H1 (cell line): ENCODE results near the gene MRM2. TPM values are rescaled to one million over a fixed set of nuclear protein-coding genes. Genes with fewer than 3 reads are reported as not detected.
A peak's percentile ranks its signal among the peaks of the same experiment; 100 is the strongest.

ENCODE experiments used
- CTCF ChIA-PET: fragments of 300-600 bp; sonication (Branson Sonifier 250); formaldehyde crosslinking; loops from one replicate; lab custom pipeline; 2021; ENCODE audit not compliant: partially characterized antibody; lab: Charles Lee
- POLR2A ChIA-PET: fragments of 300-600 bp; sonication (Branson Sonifier 250); formaldehyde crosslinking; loops from one replicate; lab custom pipeline; 2021; ENCODE audit warnings: inconsistent platforms; ENCODE audit not compliant: partially characterized antibody; lab: Charles Lee
- DNase-seq, 2 experiments: peaks; one replicate each; pipeline versions ENCODE4 v3.0.0 to v3.0.0-alpha.2; 2010 to 2022; ENCODE audit warnings: low spot score in 2 of 2, low read depth in 1 of 2, mixed read lengths in 1 of 2
- FAIRE-seq: peaks from 2 replicates; lab custom pipeline; 2011; peaks lifted over from hg19 to GRCh38; lab: Jason Lieb, UNC
- H2AFZ ChIP-seq: 2 replicates; pipeline ENCODE4 v1.8.1; 2012; ENCODE audit warnings: low read length, inconsistent platforms
- H2AK5ac ChIP-seq: 2 replicates; pipeline ENCODE4 v1.6.1; 2013; ENCODE audit warnings: low read depth, low read length
- H2BK120ac ChIP-seq: replicated peaks from 2 replicates; pipeline ENCODE3; 2013; ENCODE audit warnings: low read depth, low read length, inconsistent platforms
- H2BK12ac ChIP-seq: 2 replicates; pipeline ENCODE4 v1.6.1; 2013; ENCODE audit warnings: low read depth, low read length
- H2BK15ac ChIP-seq: 2 replicates; pipeline ENCODE4 v1.6.1; 2013; ENCODE audit warnings: low read length
- H2BK20ac ChIP-seq: 2 replicates; pipeline ENCODE4 v1.6.1; 2013; ENCODE audit warnings: low read length
- H2BK5ac ChIP-seq: 2 replicates; pipeline ENCODE4 v1.6.1; 2013; ENCODE audit warnings: low read depth, low read length
- H3K14ac ChIP-seq: 2 replicates; pipeline ENCODE4 v1.6.1; 2013; ENCODE audit warnings: inconsistent platforms; ENCODE audit not compliant: insufficient read length
- H3K18ac ChIP-seq: 2 replicates; pipeline ENCODE4 v1.6.1; 2013; ENCODE audit warnings: low read length; ENCODE audit errors: extremely low read depth
- H3K23ac ChIP-seq: 2 replicates; pipeline ENCODE4 v1.6.1; 2013; ENCODE audit warnings: inconsistent platforms; ENCODE audit not compliant: insufficient read length
- H3K23me2 ChIP-seq: 2 replicates; pipeline ENCODE4 v1.6.1; 2013; ENCODE audit warnings: low read depth, low read length
- H3K27ac ChIP-seq: 2 replicates; pipeline ENCODE4 v1.6.1; 2011; ENCODE audit warnings: low read depth, low read length, inconsistent platforms
- H3K27me3 ChIP-seq, 4 experiments: replicated peaks in 1 of 4; 1 replicate in 1 of 4; 2 replicates in 3 of 4; pipeline versions ENCODE4 v1.6.1 to v1.8.1; 2011 to 2013; ENCODE audit warnings: low read length in 3 of 4, mild to moderate bottlenecking in 3 of 4, inconsistent platforms in 2 of 4, mixed read lengths in 2 of 4, moderate library complexity in 1 of 4; ENCODE audit not compliant: control insufficient read depth in 3 of 4, insufficient read depth in 3 of 4; ENCODE audit errors: extremely low read depth in 1 of 4
- H3K36me3 ChIP-seq, 4 experiments: 2 replicates each; pipeline versions ENCODE4 v1.6.1 to v1.8.1; 2011 to 2013; ENCODE audit warnings: mild to moderate bottlenecking in 4 of 4, low read length in 3 of 4, moderate library complexity in 2 of 4, control low read depth in 1 of 4, inconsistent platforms in 1 of 4; ENCODE audit not compliant: insufficient read depth in 4 of 4, control insufficient read depth in 2 of 4
- H3K4ac ChIP-seq: replicated peaks from 2 replicates; pipeline ENCODE3; 2013; ENCODE audit warnings: low read length, low read depth, mixed read lengths, inconsistent platforms; ENCODE audit not compliant: insufficient read length
- H3K4me1 ChIP-seq, 4 experiments: replicated peaks in 1 of 4; 1 replicate in 1 of 4; 2 replicates in 3 of 4; pipeline versions ENCODE4 v1.6.1 to v1.8.1; 2011 to 2013; ENCODE audit warnings: low read length in 3 of 4, inconsistent platforms in 2 of 4, mixed read lengths in 1 of 4; ENCODE audit not compliant: insufficient read depth in 4 of 4, control insufficient read depth in 3 of 4
- H3K4me2 ChIP-seq, 2 experiments: 2 replicates each; pipeline versions ENCODE4 v1.6.1 to v1.8.1; 2011 to 2013; ENCODE audit warnings: low read depth in 2 of 2, low read length in 2 of 2, control low read depth in 1 of 2, inconsistent platforms in 1 of 2, mild to moderate bottlenecking in 1 of 2; ENCODE audit not compliant: insufficient read depth in 1 of 2
- H3K4me3 ChIP-seq, 4 experiments: fragments of 200-600, 300-600 bp in 1 of 4; sonication (generic), shearing (Covaris generic), sonication (Bioruptor Twin) in 1 of 4; 2 replicates each; pipeline versions ENCODE4 v1.5.1 to v1.8.1; 2011 to 2016; ENCODE audit warnings: low read length in 4 of 4, low read depth in 3 of 4, control low read depth in 2 of 4, inconsistent platforms in 2 of 4, mild to moderate bottlenecking in 2 of 4, mixed read lengths in 1 of 4, moderate library complexity in 1 of 4; ENCODE audit not compliant: insufficient read depth in 2 of 4; ENCODE audit errors: extremely low read depth in 1 of 4
- H3K56ac ChIP-seq: replicated peaks from 2 replicates; pipeline ENCODE3; 2013; ENCODE audit warnings: low read depth, mild to moderate bottlenecking, mixed read lengths, low read length, inconsistent platforms; ENCODE audit not compliant: insufficient read length
- H3K79me1 ChIP-seq: 2 replicates; pipeline ENCODE4 v1.6.1; 2013; ENCODE audit warnings: low read depth, low read length, control low read depth
- H3K79me2 ChIP-seq, 2 experiments: 2 replicates each; pipeline versions ENCODE4 v1.6.1 to v1.8.1; 2012 to 2013; ENCODE audit warnings: low read length in 2 of 2, mild to moderate bottlenecking in 2 of 2, inconsistent platforms in 1 of 2; ENCODE audit not compliant: insufficient read depth in 2 of 2, control insufficient read depth in 1 of 2
- H3K9ac ChIP-seq, 4 experiments: replicated peaks in 1 of 4; 1 replicate in 1 of 4; 2 replicates in 3 of 4; pipeline versions ENCODE4 v1.6.1 to v1.8.1; 2011 to 2013; ENCODE audit warnings: low read depth in 3 of 4, low read length in 3 of 4, control low read depth in 2 of 4, mild to moderate bottlenecking in 2 of 4, moderate library complexity in 2 of 4, inconsistent platforms in 1 of 4; ENCODE audit errors: extremely low read depth in 1 of 4
- H3K9me3 ChIP-seq, 2 experiments: 2 replicates each; pipeline versions ENCODE4 v1.6.1 to v1.8.1; 2012 to 2013; ENCODE audit warnings: mild to moderate bottlenecking in 2 of 2, moderate library complexity in 2 of 2, control low read depth in 1 of 2, inconsistent platforms in 1 of 2, low read depth in 1 of 2, low read length in 1 of 2, mixed read lengths in 1 of 2; ENCODE audit not compliant: insufficient read depth in 2 of 2
- H4K20me1 ChIP-seq, 2 experiments: replicated peaks in 1 of 2; 2 replicates each; pipeline versions ENCODE3 to v1.8.1; 2011 to 2013; ENCODE audit warnings: inconsistent platforms in 2 of 2, low read length in 2 of 2, mild to moderate bottlenecking in 1 of 2; ENCODE audit not compliant: insufficient read depth in 2 of 2, control insufficient read depth in 1 of 2
- H4K5ac ChIP-seq: 2 replicates; pipeline ENCODE4 v1.6.1; 2013; ENCODE audit warnings: low read length, low read depth, mixed read lengths, inconsistent platforms; ENCODE audit not compliant: insufficient read length
- H4K8ac ChIP-seq: 2 replicates; pipeline ENCODE4 v1.8.0; 2013; ENCODE audit warnings: mild to moderate bottlenecking, moderate library complexity, low read length, inconsistent platforms; ENCODE audit not compliant: insufficient read depth; ENCODE audit errors: extremely low read depth
- H4K91ac ChIP-seq: replicated peaks from 2 replicates; pipeline ENCODE3; 2013; ENCODE audit warnings: low read length, mixed read lengths, inconsistent platforms; ENCODE audit not compliant: insufficient read length
- CBX5 ChIP-seq: fragments of 300-800, 300-1000 bp; sonication (generic); IDR thresholded peaks from 2 replicates; pipeline ENCODE4 v1.7.1; 2016; ENCODE audit warnings: antibody characterized with exemption, low read length, low read depth
- HDAC2 ChIP-seq, 2 experiments: fragments of 300-600 bp in 1 of 2; sonication (generic) in 1 of 2; IDR thresholded peaks; 2 replicates each; pipeline ENCODE4 v1.6.1; 2011 to 2012; ENCODE audit warnings: low read depth in 2 of 2, low read length in 2 of 2, mild to moderate bottlenecking in 2 of 2, moderate library complexity in 2 of 2, borderline replicate concordance in 1 of 2, inconsistent platforms in 1 of 2
- POU5F1 ChIP-seq: IDR thresholded peaks from 2 replicates; pipeline ENCODE4 v1.6.1; 2011; ENCODE audit warnings: low read depth, mild to moderate bottlenecking, low read length, moderate library complexity
- WGBS, 2 experiments: shearing (Covaris generic) in 1 of 2; methylation state at CpG; one replicate each; pipeline versions ENCODE4 v1.1.6 to v1.1.7; 2013 to 2015; ENCODE audit warnings: low lambda C conversion rate in 2 of 2, mixed read lengths in 2 of 2, inconsistent platforms in 1 of 2, low coverage in 1 of 2, missing lambda C conversion rate in 1 of 2; ENCODE audit not compliant: insufficient replicate concordance in 2 of 2, insufficient coverage in 1 of 2, insufficient read length in 1 of 2; ENCODE audit errors: extremely low coverage in 1 of 2, missing lambda C conversion rate in 1 of 2; 5-methylcytosine and 5-hydroxymethylcytosine counted together
- polyA plus RNA-seq, 7 experiments: library from polyadenylated mRNA; depleted of rRNA in 3 of 7; stranded (reverse) in 5 of 7; unstranded in 2 of 7; fragments of >200 nt in 5 of 7; fragments of 200-250 nt in 2 of 7; gene quantifications; 1 replicate in 5 of 7; 2 replicates in 1 of 7; 4 replicates in 1 of 7; pipeline versions ENCODE4 v1.2.1 to v1.2.3, GENCODE V29; 2011 to 2013; ENCODE audit warnings: missing spikeins in 2 of 7, mixed read lengths in 2 of 7
- total RNA-seq: library from RNA; stranded (reverse); fragmentation: NEBNext Ultra II Directional; extraction: Animal tissue kit (Norgen Biotek cat#: 25700); gene quantifications from 2 replicates; pipeline ENCODE4 v1.2.1, GENCODE V29; 2021

MRM2 gene
- total and polyA plus RNA-seq, 2 of the 8 experiments (the other 6 are each of a cell fraction or from before 2014, with no cell fraction given), result 17.2 to 38.6 TPM

DNA sequence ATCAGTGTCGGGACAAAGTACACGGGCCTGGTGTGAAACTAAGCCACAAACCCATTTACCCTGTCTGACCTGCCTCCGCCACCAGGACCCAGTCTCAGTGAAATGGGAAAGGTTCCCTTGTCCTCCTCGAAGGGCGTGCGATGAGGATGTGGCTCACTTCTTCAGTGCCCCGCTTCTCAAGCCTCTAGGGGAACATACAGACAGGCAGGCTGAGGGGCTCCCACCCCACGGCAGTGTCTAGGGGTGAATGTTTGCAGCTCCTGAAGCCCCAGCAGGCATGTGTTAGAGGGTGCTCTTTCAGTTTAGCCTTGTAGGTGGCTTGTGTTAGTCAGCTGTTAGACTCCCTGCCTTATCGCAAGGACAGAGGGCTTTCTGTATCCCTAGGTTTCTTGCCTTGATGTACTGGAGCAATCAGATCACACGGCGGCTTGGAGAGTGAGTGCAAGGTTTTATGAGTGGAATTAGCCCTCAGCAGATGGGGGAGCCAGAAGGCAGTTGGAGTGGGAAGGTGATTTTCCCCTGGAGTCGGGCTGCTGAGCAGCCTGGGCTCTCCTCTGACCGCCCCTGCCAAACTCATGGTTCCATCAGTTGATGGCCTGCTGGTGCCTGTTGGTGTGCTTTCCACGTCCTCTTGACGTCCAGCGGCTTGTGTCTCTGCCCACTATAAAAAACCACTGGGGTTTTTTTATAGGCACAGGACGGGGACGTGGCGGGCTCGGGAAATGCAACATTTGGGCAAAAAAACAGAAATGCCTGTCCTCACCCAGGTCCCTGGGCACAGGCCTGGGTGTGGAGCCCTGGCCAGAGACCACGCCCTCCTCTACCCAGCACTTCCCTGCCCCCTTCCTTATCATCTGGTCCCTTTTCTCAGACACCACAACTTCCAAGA lies 780 bp upstream of the MRM2 start:
- Histone ChIP-seq H3K18ac (peak overlapping the region; percentile 71), H2BK20ac (no peak overlapping the region), H2BK15ac (0 out of 2 replicates have a peak overlapping the region, but pooled peaks have one; percentile 25), H3K27ac (peak overlapping the region; percentile 76), H4K5ac (peak overlapping the region; percentile 39), H3K4me3 (peak overlapping the region; percentile 84 to 100 (median 87)), H3K4me2 (peak overlapping the region; percentile 92 to 94), H3K36me3 (peaks cover 3 to 16% (median 15%) of the 10 kb centered on the region in 4 experiments), H3K23ac (no peak overlapping the region), H4K91ac (no peak overlapping the region), H3K9ac (peak overlapping the region; percentile 80 to 86 (median 82)), H3K27me3 (no peaks in the 10 kb centered on the region; a peak in 1 of 7 replicates), H3K4me1 (peaks cover 0 to 16% (median 5%) of the 10 kb centered on the region in 4 experiments; a peak in 6 of 7 replicates), H2BK12ac (no peak overlapping the region), H4K20me1 (peaks cover 0 to 8% of the 10 kb centered on the region in 2 experiments), H3K23me2 (peaks cover 3% of the 10 kb centered on the region; the same call in 1 of the 2 replicates), H3K56ac (no peak overlapping the region), H3K79me2 (peaks cover 0 to 24% of the 10 kb centered on the region in 2 experiments; a peak in 2 of 4 replicates), H2AK5ac (no peak overlapping the region), H3K4ac (no peak overlapping the region), H2BK120ac (no peak overlapping the region), H2AFZ (no peak overlapping the region), H3K9me3 (no peaks in the 10 kb centered on the region), H3K79me1 (0 out of 2 replicates have a peak, but pooled peaks cover 2% of the 10 kb centered on the region), H4K8ac (peak overlapping the region; percentile 51), H2BK5ac (peak overlapping the region; percentile 66; the same call in 1 of the 2 replicates), H3K14ac (no peak overlapping the region)
- DNase-seq (peak in 1 of 2 experiments; percentile 62), FAIRE-seq (no peak)
- TF ChIP-seq CBX5 (no peak), HDAC2 (IDR thresholded peaks at IDR 0.05; ENCODE audit: borderline replicate concordance in 1 of 2, low read depth in 2 of 2, low read length in 2 of 2) (0 out of 4 replicates have a peak, but pooled peaks of 1 of the 2 experiments have one; percentile 11), POU5F1 (no peak)
- ChIA-PET POLR2A (interaction anchor here (0.8 to 2.8 kb wide), 12 partner anchors 8 to 113 kb away, joined by 3 to 36 read pairs (median 4); partner anchors contain the start of gene MAD1L1), CTCF (interaction anchor here (0.6 to 1.3 kb wide), 2 partner anchors 19 to 61 kb away, joined by 3 read pairs; no protein-coding TSS in a partner anchor)
- WGBS, 2 experiments, result 29% methylated on average over 21 of the region's 21 CpGs; no CpG with 5 or more reads in 1 of the 2 experiments
